B cell (primary cell): ENCODE measurements around the gene KRT28.

Source experiments
- CTCF ChIP-seq: fragments of 200-600 bp; IDR thresholded peaks from one replicate; pipeline ENCODE4 v1.8.0; 2022; ENCODE audit warnings: antibody characterized with exemption, mild to moderate bottlenecking
- EZH2 ChIP-seq: IDR thresholded peaks from 2 replicates; pipeline ENCODE4 v1.6.1; 2012; ENCODE audit warnings: borderline replicate concordance, low read depth, mild to moderate bottlenecking, moderate library complexity, low read length; ENCODE audit not compliant: insufficient read depth, poor library complexity, severe bottlenecking

GRCh38 chr17:40751065-40751464, 48.7 kb downstream of the KRT28 start:
- TF ChIP-seq CTCF, result no peak
- TF ChIP-seq EZH2, result no peak
